Activated CD4-positive, alpha-beta T cell treated with anti-CD3 and anti-CD28 coated beads for 24 hours (primary cell): Measurements from ENCODE around the gene INMT.

Source experiments
- DNase-seq, 2 donors: peaks; one replicate each; pipeline ENCODE4 v3.0.0-alpha.2; 2020; ENCODE audit warnings: low read depth in 2 of 2

Gene INMT

GRCh38 chr7:30752979-30753378, 1.0 kb downstream of the INMT start:
- no peak for DNase-seq

DNA sequence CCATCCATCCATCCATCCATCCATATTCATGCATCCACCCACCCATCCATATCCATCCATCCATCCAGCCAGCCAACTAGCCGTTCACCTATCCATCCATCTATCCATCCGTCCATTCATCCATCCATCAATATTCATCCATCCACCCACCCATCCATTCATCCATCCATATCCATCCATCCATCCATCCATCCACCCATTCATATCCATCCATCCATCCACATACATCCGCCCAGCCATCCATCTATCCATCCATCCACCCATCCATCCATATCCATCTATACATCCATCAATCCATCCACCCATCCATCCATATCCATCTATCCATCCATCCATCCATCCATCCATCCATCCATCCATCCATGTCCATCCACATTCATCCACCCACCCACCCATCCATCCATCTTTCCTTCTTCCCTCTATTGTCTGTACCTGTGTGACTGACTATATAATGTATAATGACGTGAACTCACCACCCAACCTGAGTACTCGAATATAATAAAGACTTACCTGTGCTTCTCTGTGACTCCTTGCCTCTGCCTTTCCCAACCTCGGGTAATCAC, 2.5 kb downstream of the INMT start:
- no peak for DNase-seq

DNA sequence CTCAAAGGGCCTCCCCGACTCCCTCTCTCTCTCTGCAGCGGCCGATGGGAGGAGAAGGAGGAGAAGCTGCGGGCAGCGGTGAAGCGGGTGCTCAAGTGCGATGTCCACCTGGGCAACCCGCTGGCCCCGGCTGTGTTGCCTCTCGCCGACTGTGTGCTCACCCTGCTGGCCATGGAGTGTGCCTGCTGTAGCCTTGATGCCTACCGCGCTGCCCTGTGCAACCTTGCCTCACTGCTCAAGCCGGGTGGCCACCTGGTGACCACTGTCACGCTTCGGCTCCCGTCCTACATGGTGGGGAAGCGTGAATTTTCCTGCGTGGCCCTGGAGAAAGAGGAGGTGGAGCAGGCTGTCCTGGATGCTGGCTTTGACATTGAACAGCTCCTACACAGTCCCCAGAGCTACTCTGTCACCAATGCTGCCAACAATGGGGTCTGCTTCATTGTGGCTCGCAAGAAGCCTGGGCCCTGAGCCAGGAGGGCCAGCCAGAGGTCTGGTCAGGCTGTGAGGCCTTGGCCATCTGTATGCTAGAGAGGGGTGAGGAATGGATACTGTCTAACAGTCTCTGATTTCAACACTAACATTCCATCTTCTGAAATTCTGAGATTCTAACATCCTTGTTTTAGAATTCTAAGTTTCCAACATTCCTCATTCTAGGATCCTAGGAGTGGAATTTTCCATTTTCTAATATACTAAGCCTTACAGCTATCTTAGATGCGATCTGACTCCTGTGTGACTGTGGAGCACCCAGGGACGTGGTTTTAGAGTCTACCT, 3.6 kb downstream of the INMT start:
- no peak for DNase-seq

DNA sequence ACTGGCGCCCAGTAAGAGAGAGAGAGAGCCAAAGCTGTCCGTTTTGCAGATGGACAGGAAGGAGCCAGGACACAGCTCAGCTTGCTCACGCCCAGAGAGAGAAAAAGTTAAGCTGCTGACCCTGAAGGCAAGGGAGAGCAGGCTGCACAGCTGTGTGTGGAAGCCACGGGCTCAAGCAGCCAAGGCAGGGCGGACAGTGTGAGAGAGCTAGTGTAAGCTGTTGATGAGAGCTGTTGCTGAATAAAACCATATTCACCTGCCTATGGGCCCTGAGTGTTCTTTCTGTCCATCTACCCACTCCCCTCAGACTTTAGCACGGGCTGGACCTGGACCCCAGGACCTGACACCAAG, 5.4 kb downstream of the INMT start:
- DNase-seq = no peak

DNA sequence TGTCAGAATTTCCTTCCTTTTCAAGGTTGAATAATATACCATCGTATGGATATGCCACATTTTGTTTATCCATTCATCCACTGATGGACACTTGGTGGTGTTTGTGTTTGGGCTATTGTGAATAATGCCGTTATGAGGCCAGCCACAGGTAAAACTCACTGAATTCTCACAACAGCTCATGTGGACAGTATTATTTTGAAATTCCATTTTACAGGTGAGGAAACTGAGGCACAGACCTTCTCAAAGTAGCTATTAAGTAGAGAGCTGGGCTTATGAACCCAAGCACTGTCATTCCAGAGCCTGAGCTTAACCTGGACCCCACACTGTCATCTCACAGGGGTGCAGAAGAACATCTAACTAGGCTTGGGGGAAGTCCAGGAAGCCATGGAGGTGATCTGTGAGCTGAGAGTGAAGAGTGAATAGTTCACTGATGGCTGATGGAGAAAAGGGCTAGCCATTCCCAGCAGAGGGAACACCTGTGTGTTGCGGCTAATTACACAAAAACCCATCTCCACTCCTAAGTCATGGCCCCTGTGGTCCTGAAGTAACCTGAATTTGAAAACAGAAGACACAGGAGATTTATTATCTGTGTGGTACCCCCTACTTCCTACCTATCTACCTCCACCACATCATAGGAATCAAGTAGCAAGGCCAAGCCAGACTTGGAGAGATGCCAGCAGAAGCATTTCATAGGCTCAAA, 8.7 kb downstream of the INMT start:
- DNase-seq = no peak

DNA sequence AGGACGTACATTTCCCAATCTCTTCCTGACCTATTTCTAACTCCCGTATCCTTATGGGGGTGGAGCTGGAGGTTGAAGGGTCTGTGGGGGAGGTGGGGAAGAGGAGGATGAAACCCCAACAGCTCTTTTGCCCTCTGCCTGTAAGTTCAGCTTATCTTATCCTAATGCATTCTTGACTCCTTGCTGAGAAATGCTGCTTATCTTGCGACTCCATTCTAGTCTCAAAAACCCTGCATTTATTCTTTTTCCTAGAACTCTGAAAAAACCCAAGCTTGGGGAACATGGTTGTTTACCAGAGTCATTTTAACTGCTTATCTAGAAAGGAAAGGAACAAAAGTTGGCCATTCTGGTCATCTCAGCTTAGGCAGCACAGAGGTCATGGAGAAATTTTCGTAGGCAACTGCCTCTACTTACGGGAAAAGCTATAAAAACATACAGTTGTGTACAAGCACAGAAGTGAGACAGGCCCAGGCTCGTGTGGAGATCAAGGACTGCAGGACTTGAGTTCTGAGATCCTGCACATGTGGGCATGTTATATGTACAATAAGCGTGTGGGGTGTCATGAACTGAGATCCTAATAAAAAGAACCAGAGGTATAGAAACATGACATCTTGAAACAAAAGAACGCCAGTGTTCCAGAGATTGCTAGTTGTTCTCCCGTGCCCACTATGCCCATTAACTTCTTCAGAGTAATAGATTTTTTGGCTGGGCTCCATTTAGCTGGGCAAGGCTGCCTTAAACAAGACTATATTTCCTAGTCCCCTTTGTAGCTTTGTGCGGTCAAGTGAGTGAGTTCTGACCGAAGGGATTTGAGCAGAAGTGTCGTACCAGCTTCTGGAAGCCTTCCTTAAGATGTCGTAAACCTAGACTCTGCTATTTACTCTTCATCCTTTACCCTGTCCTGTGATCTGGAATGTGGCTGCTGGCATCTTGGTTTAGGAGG, 9.6 kb downstream of the INMT start:
- DNase-seq = no peak

GRCh38 chr7:30764030-30764975, 12.4 kb downstream of the INMT start:
- no peak for DNase-seq

GRCh38 chr7:30765408-30765807, 13.5 kb downstream of the INMT start:
- no peak for DNase-seq

GRCh38 chr7:30770845-30771173, 18.9 kb downstream of the INMT start:
- DNase-seq = no peak

- peak; percentile 50 to 62 for DNase-seq
These were observed 19.4 kb downstream of the INMT start, which contains the start of gene MINDY4 for GRCh38 chr7:30771174-30771879. TSS of gene MINDY4 (plus strand) at chr7:30771417. CDS start at chr7:30771494, 77 bp downstream.

DNA sequence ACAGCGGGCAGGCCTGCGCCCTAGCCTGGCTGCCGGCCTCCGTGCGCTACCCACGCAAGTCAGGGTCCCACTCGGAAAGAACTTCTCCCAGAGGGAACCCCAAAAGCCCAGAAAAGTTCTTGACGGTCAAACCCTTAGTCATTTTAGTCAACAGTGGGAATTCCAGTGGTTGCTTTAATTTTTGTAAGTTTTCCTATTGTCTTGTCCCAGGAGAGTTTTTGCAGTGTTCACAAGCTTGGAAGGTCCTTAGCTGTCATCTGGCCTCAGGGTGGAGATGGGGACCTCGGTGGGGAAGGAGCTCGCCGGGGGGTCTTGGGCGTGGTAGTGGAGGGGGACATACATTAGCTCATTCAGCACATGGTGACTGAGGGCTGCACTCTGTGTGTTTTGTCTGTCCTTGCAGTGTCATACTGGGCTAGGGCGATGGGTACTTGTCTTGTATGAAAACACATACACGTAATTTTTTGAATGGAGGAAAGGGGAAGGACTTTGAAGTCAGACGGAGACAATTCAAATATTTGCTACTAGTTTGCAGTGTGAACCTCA, 20.0 kb downstream of the INMT start:
- no peak for DNase-seq

- no peak for DNase-seq
These were observed 21.0 kb downstream of the INMT start for GRCh38 chr7:30772984-30773383.

DNA sequence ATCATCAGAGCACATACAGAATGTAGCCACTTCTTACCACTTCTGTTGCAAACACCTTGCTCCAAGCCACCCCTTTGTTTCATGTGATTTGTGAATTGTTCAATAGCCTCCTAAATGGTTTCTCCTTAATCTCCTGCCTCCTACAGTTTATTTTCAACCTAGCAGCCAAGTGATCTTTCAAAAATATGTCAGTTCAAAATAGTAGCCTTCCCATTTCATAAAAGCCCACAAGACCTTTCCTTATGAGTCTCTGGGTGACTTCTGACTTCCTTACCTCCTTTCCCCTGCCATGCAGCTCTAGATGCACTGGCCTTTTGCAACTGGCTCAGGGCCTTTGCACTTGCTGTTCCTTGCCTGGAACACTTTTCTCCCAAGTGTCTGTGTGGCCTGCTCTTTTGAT, 24.1 kb downstream of the INMT start:
- DNase-seq = no peak

GRCh38 chr7:30776971-30777370, 25.0 kb downstream of the INMT start:
- no peak for DNase-seq

- no peak for DNase-seq
These were observed 26.5 kb downstream of the INMT start for GRCh38 chr7:30778255-30779025.

GRCh38 chr7:30779574-30779973, 27.6 kb downstream of the INMT start:
- DNase-seq = no peak

DNA sequence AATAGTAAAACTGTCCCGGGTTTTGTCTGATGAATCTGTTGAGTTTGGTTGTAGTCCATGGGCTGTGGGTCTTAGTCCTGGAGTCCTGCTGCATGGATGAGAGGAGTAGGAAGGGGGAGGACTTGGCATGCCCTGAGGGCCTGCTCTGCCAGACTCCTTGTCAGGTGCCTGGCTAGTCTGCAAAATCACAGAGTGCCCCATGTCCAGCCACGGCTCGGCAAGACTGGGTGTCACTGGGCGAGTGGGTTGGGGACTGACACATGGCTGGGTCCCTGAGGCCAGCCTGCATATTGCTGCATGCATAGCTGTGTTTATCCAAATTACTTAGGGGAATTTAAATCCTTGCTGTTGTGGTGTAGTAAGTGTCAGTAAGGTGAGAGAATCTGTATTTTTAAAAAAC, 29.0 kb downstream of the INMT start:
- DNase-seq = no peak

DNA sequence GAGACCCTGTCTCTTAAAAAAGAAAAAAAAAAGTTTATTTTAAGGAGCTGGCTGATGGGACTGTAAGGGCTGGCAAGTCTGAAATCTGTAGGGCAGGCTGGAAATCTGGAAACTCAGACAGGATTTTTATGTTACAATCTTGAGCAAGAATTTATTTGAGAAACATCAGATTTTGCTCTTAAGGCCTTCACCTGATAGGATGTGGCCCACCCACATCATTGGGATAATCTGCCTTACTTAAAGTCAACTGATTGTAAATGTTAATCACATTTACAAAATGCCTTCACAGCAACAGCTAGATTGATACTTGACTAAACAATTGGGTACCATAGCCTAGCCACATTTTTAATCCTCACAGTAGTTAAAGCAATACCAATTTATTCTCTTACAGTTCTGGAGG, 30.8 kb downstream of the INMT start:
- no peak for DNase-seq

- no peak for DNase-seq
These were observed 33.9 kb downstream of the INMT start for GRCh38 chr7:30785786-30786185.
